ENCODE measurements around the gene ZBTB11. TPM values are rescaled to one million over a fixed set of nuclear protein-coding genes. Genes with fewer than 3 reads are reported as not detected.

ZBTB11 gene
- total and polyA plus RNA-seq, 10 of the 15 experiments (the other 5 are each of a cell fraction or from before 2014, with no cell fraction given): 3.5 to 25.7 (median 18.0) TPM

DNA sequence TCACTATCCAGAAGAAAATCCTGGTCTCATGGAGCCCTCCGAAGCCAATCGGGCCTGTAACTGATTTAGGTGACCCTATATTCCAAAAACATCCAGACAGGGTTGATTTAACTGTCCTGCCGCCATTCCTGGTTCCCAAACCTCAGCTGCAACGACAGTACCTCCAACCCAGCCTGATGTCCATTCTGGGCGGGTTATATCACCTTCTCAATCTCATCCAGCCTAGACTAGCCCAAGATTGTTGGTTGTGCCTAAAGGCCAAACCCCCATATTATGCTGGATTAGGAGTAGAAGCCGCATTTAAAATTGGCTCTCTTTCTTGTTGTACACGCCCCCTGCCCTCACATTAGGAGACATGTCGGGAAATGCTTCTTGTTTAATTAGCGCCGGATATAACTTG lies 36.7 kb downstream of the ZBTB11 start:
- Histone ChIP-seq H3K79me2 (ENCODE audit: control insufficient read depth, insufficient read depth, low read length) (no peaks in the 10 kb centered on the region), H3K36me3 (ENCODE audit: control insufficient read depth in 2 of 2, insufficient read depth in 2 of 2, low read length in 1 of 2) (no peaks in the 10 kb centered on the region), H3K9ac (ENCODE audit: control insufficient read depth, insufficient read depth, low read length) (no peak overlapping the region), H3K9me3 (replicated peaks; ENCODE audit: control insufficient read depth, insufficient read depth, low read length) (no peaks in the 10 kb centered on the region), H3K27me3 (replicated peaks in 1 of 2; ENCODE audit: control insufficient read depth in 2 of 2, insufficient read depth in 2 of 2, low read length in 1 of 2) (no peaks in the 10 kb centered on the region), H3K4me1 (ENCODE audit: control insufficient read depth, insufficient read depth, low read length) (no peaks in the 10 kb centered on the region; the same call in 1 of the 2 replicates), H2AFZ (ENCODE audit: control insufficient read depth, low read depth, low read length) (no peak overlapping the region), H3K4me2 (ENCODE audit: control insufficient read depth, insufficient read depth) (no peak overlapping the region), H3K27ac (ENCODE audit: control insufficient read depth, insufficient read depth) (no peak overlapping the region), H4K20me1 (ENCODE audit: control insufficient read depth, insufficient read depth) (no peaks in the 10 kb centered on the region), H3K4me3 (no peak overlapping the region)
- DNase-seq (ENCODE audit: low read depth, low spot score): no peak
- WGBS (ENCODE audit: insufficient coverage, insufficient replicate concordance, low lambda C conversion rate, missing lambda C conversion rate): 70% methylated on average over 10 of the region's 10 CpGs
- in situ Hi-C loops (cut with MboI): no loop called here
- no peak for ATAC-seq
- ChIA-PET SMC1A (ENCODE audit: uncharacterized antibody, unreplicated experiment) (no interaction called here), POLR2A (no interaction called here), RAD21 (ENCODE audit: unreplicated experiment) (interaction anchor here (0.7 kb wide), 1 partner anchor 915 kb away, joined by 3 read pairs; no protein-coding TSS in a partner anchor), CTCF (interaction anchor here (4.2 kb wide), 1 partner anchor 66 kb away, joined by 22 read pairs; the partner anchor contains the start of gene PCNP)
- BruUV-seq (replicated peaks): no TSS peak
- intact Hi-C loops (cut with micrococcal nuclease; ENCODE audit: unreplicated experiment): no loop called here
- no peak for FAIRE-seq
- TF ChIP-seq CBFB (IDR thresholded peaks at IDR 0.05; ENCODE audit: low read depth) (no peak), MXI1 (IDR thresholded peaks at IDR 0.05; ENCODE audit: low read depth, low read length) (no peak), ZSCAN29 (IDR thresholded peaks at IDR 0.05) (no peak), IRF4 (IDR thresholded peaks at IDR 0.05; ENCODE audit: low read depth, low read length) (no peak), CBX3 (IDR thresholded peaks at IDR 0.05; ENCODE audit: borderline replicate concordance, low read depth) (no peak), FOS (IDR thresholded peaks at IDR 0.05; ENCODE audit: borderline replicate concordance, extremely low read depth, insufficient read length) (no peak), POU2F2 (IDR thresholded peaks at IDR 0.05; ENCODE audit: borderline replicate concordance, low read depth, low read length) (no peak), ATF7 (IDR thresholded peaks at IDR 0.05; ENCODE audit: low read depth) (no peak), NFXL1 (IDR thresholded peaks at IDR 0.05; ENCODE audit: borderline replicate concordance) (no peak), POLR2AphosphoS2 (IDR thresholded peaks at IDR 0.05; ENCODE audit: low read depth, low read length) (no peak), TBL1XR1 (IDR thresholded peaks at IDR 0.05; ENCODE audit: low read depth, low read length) (no peak)
- TF ChIP-seq, protein P1, sequence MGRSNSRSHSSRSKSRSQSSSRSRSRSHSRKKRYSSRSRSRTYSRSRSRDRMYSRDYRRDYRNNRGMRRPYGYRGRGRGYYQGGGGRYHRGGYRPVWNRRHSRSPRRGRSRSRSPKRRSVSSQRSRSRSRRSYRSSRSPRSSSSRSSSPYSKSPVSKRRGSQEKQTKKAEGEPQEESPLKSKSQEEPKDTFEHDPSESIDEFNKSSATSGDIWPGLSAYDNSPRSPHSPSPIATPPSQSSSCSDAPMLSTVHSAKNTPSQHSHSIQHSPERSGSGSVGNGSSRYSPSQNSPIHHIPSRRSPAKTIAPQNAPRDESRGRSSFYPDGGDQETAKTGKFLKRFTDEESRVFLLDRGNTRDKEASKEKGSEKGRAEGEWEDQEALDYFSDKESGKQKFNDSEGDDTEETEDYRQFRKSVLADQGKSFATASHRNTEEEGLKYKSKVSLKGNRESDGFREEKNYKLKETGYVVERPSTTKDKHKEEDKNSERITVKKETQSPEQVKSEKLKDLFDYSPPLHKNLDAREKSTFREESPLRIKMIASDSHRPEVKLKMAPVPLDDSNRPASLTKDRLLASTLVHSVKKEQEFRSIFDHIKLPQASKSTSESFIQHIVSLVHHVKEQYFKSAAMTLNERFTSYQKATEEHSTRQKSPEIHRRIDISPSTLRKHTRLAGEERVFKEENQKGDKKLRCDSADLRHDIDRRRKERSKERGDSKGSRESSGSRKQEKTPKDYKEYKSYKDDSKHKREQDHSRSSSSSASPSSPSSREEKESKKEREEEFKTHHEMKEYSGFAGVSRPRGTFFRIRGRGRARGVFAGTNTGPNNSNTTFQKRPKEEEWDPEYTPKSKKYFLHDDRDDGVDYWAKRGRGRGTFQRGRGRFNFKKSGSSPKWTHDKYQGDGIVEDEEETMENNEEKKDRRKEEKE (IDR thresholded peaks at IDR 0.05): no peak
